Keratinocyte (primary cell): Measurements from ENCODE around the gene TOM1L2. TPM values are rescaled to one million over a fixed set of nuclear protein-coding genes. Genes with fewer than 3 reads are reported as not detected.

Source experiments
- DNase-seq: peaks from one replicate; pipeline ENCODE4 v3.0.0-alpha.2; 2011; ENCODE audit warnings: low read depth, missing footprints, low spot score
- FAIRE-seq: peaks from 2 replicates; lab custom pipeline; 2011; peaks lifted over from hg19 to GRCh38; lab: Jason Lieb, UNC
- H2AFZ ChIP-seq: 2 replicates; pipeline ENCODE4 v1.6.0; 2012; ENCODE audit warnings: low read length, control low read depth, inconsistent platforms; ENCODE audit not compliant: control insufficient read depth
- H3K27ac ChIP-seq: 2 replicates; pipeline ENCODE4 v1.5.1; 2011; ENCODE audit warnings: low read length; ENCODE audit not compliant: control insufficient read depth, insufficient read depth
- H3K27me3 ChIP-seq: 3 replicates; pipeline ENCODE4 v1.6.0; 2011; ENCODE audit warnings: low read length; ENCODE audit not compliant: control insufficient read depth, insufficient read depth; ENCODE audit errors: extremely low read depth
- H3K36me3 ChIP-seq, 2 experiments: 2 replicates in 1 of 2; 3 replicates in 1 of 2; pipeline ENCODE4 v1.5.1; 2011; ENCODE audit warnings: low read length in 2 of 2, mild to moderate bottlenecking in 1 of 2; ENCODE audit not compliant: control insufficient read depth in 2 of 2, insufficient read depth in 2 of 2; ENCODE audit errors: extremely low read depth in 1 of 2
- H3K4me1 ChIP-seq: 3 replicates; pipeline ENCODE4 v1.5.1; 2011; ENCODE audit warnings: low read length; ENCODE audit not compliant: control insufficient read depth, insufficient read depth; ENCODE audit errors: extremely low read depth
- H3K4me2 ChIP-seq: 3 replicates; pipeline ENCODE4 v1.6.0; 2011; ENCODE audit warnings: low read depth, low read length; ENCODE audit not compliant: control insufficient read depth, insufficient read depth; ENCODE audit errors: extremely low read depth
- H3K4me3 ChIP-seq, 3 experiments: fragments of 200-600 bp in 1 of 3; sonication (generic) in 1 of 3; 2 replicates in 2 of 3; 3 replicates in 1 of 3; pipeline ENCODE4 v1.5.1; 2011 to 2016; ENCODE audit warnings: low read length in 3 of 3, mild to moderate bottlenecking in 3 of 3, control low read depth in 2 of 3, inconsistent platforms in 1 of 3, low read depth in 1 of 3, mixed read lengths in 1 of 3, mixed run types in 1 of 3, moderate library complexity in 1 of 3; ENCODE audit not compliant: control insufficient read depth in 2 of 3, insufficient read depth in 2 of 3; ENCODE audit errors: extremely low read depth in 1 of 3
- H3K79me2 ChIP-seq: 2 replicates; pipeline ENCODE4 v1.6.0; 2012; ENCODE audit warnings: low read length; ENCODE audit not compliant: control insufficient read depth, insufficient read depth
- H3K9ac ChIP-seq: 3 replicates; pipeline ENCODE4 v1.6.0; 2011; ENCODE audit warnings: low read length; ENCODE audit not compliant: control insufficient read depth, insufficient read depth; ENCODE audit errors: extremely low read depth
- H3K9me1 ChIP-seq: 3 replicates; pipeline ENCODE4 v1.6.0; 2011; ENCODE audit warnings: low read length; ENCODE audit not compliant: control insufficient read depth, insufficient read depth; ENCODE audit errors: extremely low read depth
- H3K9me3 ChIP-seq: 2 replicates; pipeline ENCODE4 v1.5.1; 2012; ENCODE audit warnings: low read depth, low read length; ENCODE audit not compliant: control insufficient read depth
- H4K20me1 ChIP-seq: 3 replicates; pipeline ENCODE4 v1.6.0; 2011; ENCODE audit warnings: low read length; ENCODE audit not compliant: control insufficient read depth, insufficient read depth; ENCODE audit errors: extremely low read depth
- CTCF ChIP-seq, 3 experiments: IDR thresholded peaks in 1 of 3; conservative IDR thresholded peaks in 1 of 3; optimal IDR thresholded peaks in 1 of 3; 2 replicates in 2 of 3; 3 replicates in 1 of 3; pipeline versions ENCODE3 to v1.5.1; 2011; ENCODE audit warnings: low read length in 3 of 3, mild to moderate bottlenecking in 3 of 3, moderate library complexity in 2 of 3, control low read depth in 1 of 3, inconsistent platforms in 1 of 3; ENCODE audit not compliant: insufficient read depth in 2 of 3; ENCODE audit errors: extremely low read depth in 1 of 3
- EZH2 ChIP-seq: IDR thresholded peaks from one replicate; pipeline ENCODE4 v1.6.1; 2012; ENCODE audit warnings: inconsistent platforms, mild to moderate bottlenecking, low read length, moderate library complexity
- dilution Hi-C: fragments of 300-500 bp; cut with MboI; formaldehyde crosslinking; loops from one replicate; pipeline ENCODE4 v1.7.0; 2020; ENCODE audit warnings: low sequenced_read_pairs; ENCODE audit not compliant: extremely low pct_ligation_motif_present
- polyA plus RNA-seq, 5 experiments: library from polyadenylated mRNA; depleted of rRNA in 3 of 5; stranded (reverse) in 3 of 5; stranded (forward) in 1 of 5; unstranded in 1 of 5; fragments of >200 nt; gene quantifications; 1 replicate in 1 of 5; 2 replicates in 3 of 5; 3 replicates in 1 of 5; pipeline versions ENCODE4 v1.2.1 to v1.2.3, GENCODE V29; 2011 to 2012; ENCODE audit warnings: missing spikeins in 2 of 5, low read depth in 1 of 5, low replicate concordance in 1 of 5

Gene TOM1L2
- polyA plus RNA-seq, 1 donor (not counting 4 experiments of a cell fraction or from before 2014, with no cell fraction given): 36.3 TPM

- H3K9me1 ChIP-seq: no peaks in the 10 kb centered on the region
- DNase-seq (no peak), FAIRE-seq (no peak)
- dilution Hi-C loops: no loop called here
- no peaks in the 10 kb centered on the region for H3K9me3 ChIP-seq
- H3K4me1 ChIP-seq: peaks cover 3% of the 10 kb centered on the region
- no peak overlapping the region for H3K4me2 ChIP-seq
- H2AFZ ChIP-seq: peak overlapping the region; percentile 32
- TF ChIP-seq EZH2 (no peak), CTCF (optimal IDR thresholded peaks at IDR 0.05 in 1 of 3, IDR thresholded peaks at IDR 0.05 in 1 of 3, conservative IDR thresholded peaks at IDR 0.05 in 1 of 3; ENCODE audit: extremely low read depth in 1 of 3, insufficient read depth in 2 of 3, low read length in 3 of 3) (no peak)
- no peaks in the 10 kb centered on the region for H4K20me1 ChIP-seq
- H3K9ac ChIP-seq: no peak overlapping the region
- H3K36me3 ChIP-seq: no peaks in the 10 kb centered on the region
- no peaks in the 10 kb centered on the region for H3K79me2 ChIP-seq
- H3K27me3 ChIP-seq: no peaks in the 10 kb centered on the region
- no peak overlapping the region for H3K27ac ChIP-seq
- no peak overlapping the region for H3K4me3 ChIP-seq
These were observed 11.2 kb upstream of the TOM1L2 start for GRCh38 chr17:17983376-17983775.

- no peaks in the 10 kb centered on the region for H3K36me3 ChIP-seq
- no peak overlapping the region for H3K27ac ChIP-seq
- H3K79me2 ChIP-seq: no peaks in the 10 kb centered on the region
- H3K4me3 ChIP-seq: no peak overlapping the region
- dilution Hi-C loops: no loop called here
- H3K9me3 ChIP-seq: no peaks in the 10 kb centered on the region
- DNase-seq: no peak
- no peaks in the 10 kb centered on the region for H3K27me3 ChIP-seq
- no peak overlapping the region for H3K4me2 ChIP-seq
- no peak for FAIRE-seq
- H2AFZ ChIP-seq: no peak overlapping the region
- no peaks in the 10 kb centered on the region for H3K9me1 ChIP-seq
- no peak overlapping the region for H3K9ac ChIP-seq
- H3K4me1 ChIP-seq: peaks cover 3% of the 10 kb centered on the region
- H4K20me1 ChIP-seq: no peaks in the 10 kb centered on the region
- no peak for TF ChIP-seq EZH2
- no peak for TF ChIP-seq CTCF (optimal IDR thresholded peaks at IDR 0.05 in 1 of 3, IDR thresholded peaks at IDR 0.05 in 1 of 3, conservative IDR thresholded peaks at IDR 0.05 in 1 of 3; ENCODE audit: extremely low read depth in 1 of 3, insufficient read depth in 2 of 3, low read length in 3 of 3)
These were observed 10.6 kb upstream of the TOM1L2 start for GRCh38 chr17:17982801-17983200.
